ENCODE data around the gene OTOF. TPM values are rescaled to one million over a fixed set of nuclear protein-coding genes. Genes with fewer than 3 reads are reported as not detected.

The OTOF gene
- total RNA-seq, 1 experiment from 2014 or later: 0.10 TPM

- intact Hi-C loops (cut with micrococcal nuclease): no loop called here
- Histone ChIP-seq H3K79me2 (ENCODE audit: insufficient read depth, low read length) (no peaks in the 10 kb centered on the region), H3K27me3 (ENCODE audit: insufficient read depth, low read length) (no peaks in the 10 kb centered on the region), H2AFZ (ENCODE audit: low read depth, low read length, poor library complexity, severe bottlenecking) (peak overlapping the region; percentile 33), H3K27ac (ENCODE audit: low read depth, low read length) (no peak overlapping the region), H3K4me3 (replicated peaks in 1 of 2; ENCODE audit: low read depth in 1 of 2, low read length in 2 of 2) (no peak overlapping the region), H4K20me1 (ENCODE audit: insufficient read depth) (no peaks in the 10 kb centered on the region), H3K9me3 (ENCODE audit: control insufficient read depth in 1 of 2, insufficient read depth in 1 of 2, low read depth in 1 of 2, low read length in 2 of 2) (no peaks in the 10 kb centered on the region), H3K9ac (ENCODE audit: low read length) (no peak overlapping the region), H3K9me2 (ENCODE audit: insufficient read depth) (no peaks in the 10 kb centered on the region), H3K4me1 (ENCODE audit: control insufficient read depth in 1 of 2, insufficient read depth in 2 of 2, low read length in 2 of 2) (no peaks in the 10 kb centered on the region), H3K36me3 (ENCODE audit: control insufficient read depth in 1 of 2, insufficient read depth in 2 of 2, low read length in 2 of 2) (no peaks in the 10 kb centered on the region), H3K4me2 (ENCODE audit: low read length) (no peak overlapping the region)
- TF ChIP-seq ZBTB33 (IDR thresholded peaks at IDR 0.05; ENCODE audit: extremely low read depth, insufficient replicate concordance, low read length) (no peak), JUND (IDR thresholded peaks at IDR 0.05) (no peak), EZH2phosphoT487 (IDR thresholded peaks at IDR 0.05; ENCODE audit: borderline replicate concordance) (no peak), RAD21 (IDR thresholded peaks at IDR 0.05; ENCODE audit: low read depth) (no peak), CBX3 (IDR thresholded peaks at IDR 0.05; ENCODE audit: low read depth) (no peak), REST (IDR thresholded peaks at IDR 0.05; ENCODE audit: low read depth) (no peak), CEBPB (IDR thresholded peaks at IDR 0.05; ENCODE audit: low read depth) (no peak), YY1 (IDR thresholded peaks at IDR 0.05; ENCODE audit: extremely low read depth, insufficient replicate concordance, low read depth, low read length) (no peak), POLR2AphosphoS5 (IDR thresholded peaks at IDR 0.05; ENCODE audit: low read depth, low read length) (no peak), MAX (IDR thresholded peaks at IDR 0.05) (no peak), CTCF (IDR thresholded peaks at IDR 0.05 in 2 of 3, conservative IDR thresholded peaks at IDR 0.05 in 1 of 3; ENCODE audit: borderline replicate concordance in 1 of 3, insufficient read depth in 1 of 3, low read depth in 2 of 3, low read length in 2 of 3) (no peak), TCF7L2 (IDR thresholded peaks at IDR 0.05; ENCODE audit: borderline replicate concordance, extremely low read depth, insufficient read depth, insufficient read length) (no peak), ZFX (IDR thresholded peaks at IDR 0.05) (no peak), ATF3 (IDR thresholded peaks at IDR 0.05) (no peak), SIN3A (IDR thresholded peaks at IDR 0.05; ENCODE audit: low read depth) (no peak), ELF1 (IDR thresholded peaks at IDR 0.05; ENCODE audit: borderline replicate concordance, low read depth) (no peak), EZH2 (IDR thresholded peaks at IDR 0.05) (no peak), POLR2A (IDR thresholded peaks at IDR 0.05; ENCODE audit: borderline replicate concordance, extremely low read depth, insufficient read depth, insufficient read length) (no peak), SP1 (IDR thresholded peaks at IDR 0.05; ENCODE audit: low read depth) (no peak), SRF (IDR thresholded peaks at IDR 0.05; ENCODE audit: low read depth) (no peak)
- CTCF ChIA-PET: no interaction called here
- ATAC-seq (no peak), DNase-seq (ENCODE audit: low read depth, low spot score) (no peak)
- RAD21 ChIA-PET (ENCODE audit: low non-redundant PET in 1 of 2, low total read pairs in 2 of 2, uncharacterized antibody in 2 of 2, unreplicated experiment in 2 of 2): no interaction called here
- BruUV-seq (replicated peaks): no TSS peak
- POLR2A ChIA-PET: no interaction called here
Measured at GRCh38 chr2:26438526-26438925, 39.4 kb downstream of the OTOF start.

Data from HCT116 (cell line).